IMR-90 (cell line): ENCODE measurements around the gene SHC4. TPM values are rescaled to one million over a fixed set of nuclear protein-coding genes. Genes with fewer than 3 reads are reported as not detected.
A peak's percentile ranks its signal among the peaks of the same experiment; 100 is the strongest.

Source experiments
- ATAC-seq: fragments of 200-7000 bp; cut with Tn5 transposase; 2 replicates; pipeline ENCODE4 v1.9.1; 2020; ENCODE audit warnings: low read depth, mild to moderate bottlenecking, moderate library complexity
- BruUV-seq: library from RNA; stranded (reverse); fragments of 400-500 nt; replicated peaks from 2 replicates; lab custom pipeline; 2021; lab: Mats Ljungman, UMichigan
- CTCF ChIA-PET: fragments of 300-600 bp; formaldehyde crosslinking; extraction: SDS; loops from one replicate; lab custom pipeline; 2021; ENCODE audit warnings: antibody characterized with exemption; lab: Yijun Ruan, JAX
- POLR2A ChIA-PET: fragments of 300-600 bp; sonication (Branson Sonifier 250); formaldehyde crosslinking; loops from one replicate; lab custom pipeline; 2022; ENCODE audit warnings: antibody characterized with exemption; ENCODE audit not compliant: unreplicated experiment; lab: Charles Lee
- DNase-seq: peaks from one replicate; pipeline ENCODE4 v3.0.0; 2013
- H2AFZ ChIP-seq: replicated peaks from 2 replicates; pipeline ENCODE3; 2013; ENCODE audit warnings: low read length, mild to moderate bottlenecking; ENCODE audit not compliant: poor library complexity
- H2AK5ac ChIP-seq: 2 replicates; pipeline ENCODE4 v1.6.1; 2013; ENCODE audit warnings: low read depth, low read length, inconsistent platforms
- H2AK9ac ChIP-seq: replicated peaks from 2 replicates; pipeline ENCODE3; 2013; ENCODE audit warnings: mild to moderate bottlenecking, low read depth, low read length, moderate library complexity; ENCODE audit not compliant: poor library complexity
- H2BK120ac ChIP-seq: 2 replicates; pipeline ENCODE4 v1.6.1; 2013; ENCODE audit warnings: low read depth, low read length, inconsistent platforms
- H2BK15ac ChIP-seq: 3 replicates; pipeline ENCODE4 v1.6.1; 2013; ENCODE audit warnings: low read depth, low read length, inconsistent platforms
- H2BK20ac ChIP-seq: 2 replicates; pipeline ENCODE4 v1.6.1; 2013; ENCODE audit warnings: low read depth, mild to moderate bottlenecking, inconsistent platforms, low read length, moderate library complexity
- H2BK5ac ChIP-seq: 2 replicates; pipeline ENCODE4 v1.6.1; 2013; ENCODE audit warnings: mild to moderate bottlenecking, low read depth, low read length, inconsistent platforms; ENCODE audit not compliant: poor library complexity, severe bottlenecking
- H3K14ac ChIP-seq: replicated peaks from 2 replicates; pipeline ENCODE4 v1.6.1; 2013; ENCODE audit warnings: low read depth, low read length, inconsistent platforms
- H3K18ac ChIP-seq: 2 replicates; pipeline ENCODE4 v1.6.1; 2013; ENCODE audit warnings: low read depth, low read length, control low read depth
- H3K23ac ChIP-seq: 2 replicates; pipeline ENCODE4 v1.6.1; 2013; ENCODE audit warnings: low read depth, low read length, inconsistent platforms
- H3K27ac ChIP-seq: 2 replicates; pipeline ENCODE4 v1.5.1; 2013; ENCODE audit warnings: mild to moderate bottlenecking, control low read depth, low read length; ENCODE audit not compliant: insufficient read depth
- H3K27me3 ChIP-seq: 2 replicates; pipeline ENCODE4 v1.6.1; 2013; ENCODE audit warnings: low read length; ENCODE audit not compliant: control insufficient read depth, insufficient read depth
- H3K36me3 ChIP-seq: 2 replicates; pipeline ENCODE4 v1.6.1; 2013; ENCODE audit warnings: low read length, mixed read lengths; ENCODE audit not compliant: control insufficient read depth, insufficient read depth
- H3K4ac ChIP-seq: 2 replicates; pipeline ENCODE4 v1.6.1; 2013; ENCODE audit warnings: low read depth, low read length, inconsistent platforms
- H3K4me1 ChIP-seq: 2 replicates; pipeline ENCODE4 v1.6.1; 2013; ENCODE audit warnings: low read length, mixed read lengths; ENCODE audit not compliant: control insufficient read depth, insufficient read depth
- H3K4me2 ChIP-seq: 2 replicates; pipeline ENCODE4 v1.6.1; 2013; ENCODE audit warnings: low read depth, mild to moderate bottlenecking, control low read depth, low read length, moderate library complexity
- H3K4me3 ChIP-seq: 2 replicates; pipeline ENCODE4 v1.5.1; 2013; ENCODE audit warnings: low read depth, mild to moderate bottlenecking, control low read depth, low read length, moderate library complexity; ENCODE audit not compliant: insufficient read depth
- H3K56ac ChIP-seq: 2 replicates; pipeline ENCODE4 v1.6.1; 2013; ENCODE audit warnings: low read length, inconsistent platforms; ENCODE audit not compliant: insufficient read depth; ENCODE audit errors: extremely low read depth
- H3K79me1 ChIP-seq, 2 experiments: 2 replicates each; pipeline ENCODE4 v1.6.1; 2013; ENCODE audit warnings: low read length in 2 of 2, inconsistent platforms in 1 of 2, low read depth in 1 of 2
- H3K9ac ChIP-seq: 2 replicates; pipeline ENCODE4 v1.6.1; 2013; ENCODE audit warnings: low read depth, low read length, control low read depth
- H3K9me1 ChIP-seq: 2 replicates; pipeline ENCODE4 v1.6.1; 2013; ENCODE audit warnings: low read length, inconsistent platforms; ENCODE audit not compliant: insufficient read depth
- H3K9me3 ChIP-seq: 2 replicates; pipeline ENCODE4 v1.6.1; 2013; ENCODE audit warnings: low read length; ENCODE audit not compliant: control insufficient read depth, insufficient read depth
- H4K20me1 ChIP-seq: 2 replicates; pipeline ENCODE4 v1.6.1; 2013; ENCODE audit warnings: low read length, inconsistent platforms; ENCODE audit not compliant: insufficient read depth
- H4K5ac ChIP-seq: 2 replicates; pipeline ENCODE4 v1.6.1; 2013; ENCODE audit warnings: mild to moderate bottlenecking, low read depth, low read length, control low read depth
- H4K8ac ChIP-seq, 2 experiments: 2 replicates each; pipeline ENCODE4 v1.6.1; 2013; ENCODE audit warnings: low read depth in 2 of 2, low read length in 2 of 2, control low read depth in 1 of 2, inconsistent platforms in 1 of 2
- H4K91ac ChIP-seq: 2 replicates; pipeline ENCODE4 v1.6.1; 2013; ENCODE audit warnings: low read depth, low read length, inconsistent platforms; ENCODE audit not compliant: insufficient read depth
- CEBPB ChIP-seq: IDR thresholded peaks from 2 replicates; pipeline ENCODE4 v1.6.1; 2012; ENCODE audit warnings: low read depth, low read length, improper control_type of control experiment
- CHD1 ChIP-seq: IDR thresholded peaks from 2 replicates; pipeline ENCODE4 v1.6.1; 2012; ENCODE audit warnings: low read depth, low read length, improper control_type of control experiment
- ELK1 ChIP-seq: fragments of 150-350 bp; IDR thresholded peaks from 2 replicates; pipeline ENCODE4 v1.6.1; 2016; ENCODE audit warnings: low read depth, mild to moderate bottlenecking, low read length, moderate library complexity, borderline replicate concordance
- MAFK ChIP-seq: IDR thresholded peaks from 2 replicates; pipeline ENCODE4 v1.6.1; 2012; ENCODE audit warnings: low read depth, low read length, improper control_type of control experiment
- MXI1 ChIP-seq: IDR thresholded peaks from 2 replicates; pipeline ENCODE4 v1.6.1; 2012; ENCODE audit warnings: low read depth, mild to moderate bottlenecking, low read length, moderate library complexity, borderline replicate concordance
- NFE2L2 ChIP-seq: fragments of 150-350 bp; IDR thresholded peaks from 2 replicates; pipeline ENCODE4 v1.6.1; 2016; ENCODE audit warnings: low read depth, mild to moderate bottlenecking, low read length
- RFX5 ChIP-seq: IDR thresholded peaks from 2 replicates; pipeline ENCODE4 v1.8.0; 2012; ENCODE audit warnings: low read depth, mild to moderate bottlenecking, low read length, moderate library complexity
- USF2 ChIP-seq: fragments of 150-350 bp; IDR thresholded peaks from 2 replicates; pipeline ENCODE4 v1.6.1; 2017; ENCODE audit warnings: mild to moderate bottlenecking, antibody characterized with exemption, low read length, low read depth
- WGBS, 2 experiments: methylation state at CpG; one replicate each; pipeline versions ENCODE4 v1.1.5 to v1.1.7; 2013; ENCODE audit warnings: missing lambda C conversion rate in 2 of 2; ENCODE audit not compliant: insufficient read length in 1 of 2; ENCODE audit errors: extremely low coverage in 2 of 2; 5-methylcytosine and 5-hydroxymethylcytosine counted together
- dilution Hi-C: fragments of 300-500 bp; cut with HindIII; formaldehyde crosslinking; loops from one replicate; pipeline ENCODE4 v1.14.3; 2018; ENCODE audit warnings: low sequenced_read_pairs; ENCODE audit not compliant: unreplicated experiment
- in situ Hi-C: fragments of 300-500 bp; cut with MboI; formaldehyde crosslinking; loops from 3 replicates; pipeline ENCODE4 v1.14.3; 2019; ENCODE audit warnings: low sequenced_read_pairs, inconsistent platforms, mixed read lengths
- intact Hi-C: fragments of 100-400 bp; cut with micrococcal nuclease; formaldehyde crosslinking; loops from 2 replicates; pipeline ENCODE4 v1.10.0; 2022
- polyA plus RNA-seq, 3 experiments: library from polyadenylated mRNA; depleted of rRNA; stranded (reverse); fragments of >200 nt; gene quantifications; 2 replicates each; pipeline ENCODE4 v1.2.3, GENCODE V29; 2012; ENCODE audit warnings: low replicate concordance in 1 of 3
- total RNA-seq: library from RNA; depleted of rRNA; stranded (reverse); fragments of >200 nt; gene quantifications from 2 replicates; pipeline ENCODE4 v1.2.3, GENCODE V29; 2012

The SHC4 gene
- total and polyA plus RNA-seq, 2 of the 4 experiments (the other 2 are of a cell fraction), result 0.91 to 2.7 TPM

- no peak for TF ChIP-seq RFX5
Observed at GRCh38 chr15:48880070-48880634, 83.6 kb downstream of the SHC4 start (continued).

DNA sequence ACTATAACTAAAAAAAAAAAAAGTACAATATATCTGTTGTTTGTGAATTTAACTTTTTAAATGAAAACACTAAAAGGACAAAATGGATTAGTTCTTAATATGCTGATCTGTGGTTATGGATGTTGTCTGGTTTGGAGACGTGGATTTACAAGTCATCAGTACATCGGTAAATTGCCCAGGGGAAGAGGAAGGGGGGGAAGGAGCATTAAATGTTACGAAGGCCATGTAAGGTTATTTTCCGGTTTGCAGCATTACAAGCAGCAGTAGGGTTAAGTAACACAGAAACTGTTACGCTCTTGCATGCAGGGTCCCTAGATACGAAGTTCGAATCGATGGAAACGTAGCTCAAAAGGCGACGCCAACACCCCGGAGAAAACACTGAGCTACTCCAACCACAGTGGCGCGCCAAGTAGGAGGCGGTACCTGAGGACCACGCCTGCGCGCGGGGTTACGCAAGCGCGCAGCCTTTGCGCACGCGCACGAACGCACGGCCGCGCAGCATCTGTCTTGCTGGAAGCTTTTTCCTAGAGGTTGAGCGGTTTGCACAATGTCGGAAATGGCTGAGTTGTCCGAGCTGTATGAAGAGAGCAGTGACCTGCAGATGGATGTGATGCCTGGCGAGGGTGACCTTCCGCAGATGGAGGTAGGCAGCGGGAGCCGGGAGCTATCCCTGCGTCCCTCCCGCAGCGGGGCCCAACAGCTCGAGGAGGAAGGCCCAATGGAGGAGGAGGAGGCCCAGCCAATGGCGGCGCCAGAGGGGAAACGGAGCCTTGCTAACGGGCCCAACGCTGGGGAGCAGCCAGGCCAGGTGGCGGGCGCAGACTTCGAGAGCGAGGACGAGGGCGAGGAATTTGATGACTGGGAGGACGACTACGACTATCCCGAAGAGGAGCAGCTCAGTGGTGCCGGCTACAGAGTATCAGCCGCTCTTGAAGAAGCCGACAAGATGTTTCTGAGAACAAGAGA, 85.8 kb downstream of the SHC4 start, which contains the start of gene EID1:
Gene EID1, plus strand, starts transcription at position 505 of the 966 bp plus-strand sequence. Its CDS starts 43 bp downstream, at position 548.
- H3K27ac ChIP-seq, result peak within 1 kb of the TSS; percentile 97
- H3K9me3 ChIP-seq, result no peaks in the 10 kb centered on the region
- intact Hi-C loops, result loop anchor here (5.0 kb wide), 1 partner anchor 159 kb away; no protein-coding TSS in a partner anchor
- H3K79me1 ChIP-seq, result peaks cover 7 to 34% of the 10 kb centered on the region in 2 experiments
- peaks cover 12% of the 10 kb centered on the region; the same call in 1 of the 2 replicates for H3K9me1 ChIP-seq
- POLR2A ChIA-PET, result interaction anchor here (0.5 to 1.6 kb wide), 7 partner anchors 10 to 972 kb away, joined by 3 to 5 read pairs (median 3); partner anchors contain the start of genes CEP152 and SHC4
- WGBS, 2 experiments, result 0% methylated on average over 36 of the region's 58 CpGs; no CpG with 5 or more reads in 1 of the 2 experiments
- H4K8ac ChIP-seq, result peak within 1 kb of the TSS; percentile 85 to 98
- peak within 1 kb of the TSS; percentile 93 for H2AK9ac ChIP-seq
- peak within 1 kb of the TSS; percentile 85 for H3K18ac ChIP-seq
- H2BK120ac ChIP-seq, result peak within 1 kb of the TSS; percentile 92
- ATAC-seq (peak; percentile 94), DNase-seq (peak; percentile 95)
- dilution Hi-C loops, result no loop called here
- peak within 1 kb of the TSS; percentile 98 for H2BK5ac ChIP-seq
- peak within 1 kb of the TSS; percentile 95 for H2AFZ ChIP-seq
- H3K4me2 ChIP-seq, result peak within 1 kb of the TSS; percentile 66
- H3K27me3 ChIP-seq, result no peaks in the 10 kb centered on the region
- H3K9ac ChIP-seq, result peak within 1 kb of the TSS; percentile 97
- peak within 1 kb of the TSS; percentile 92 for H2AK5ac ChIP-seq
- peak within 1 kb of the TSS; percentile 65 for H2BK20ac ChIP-seq
- H3K56ac ChIP-seq, result peak within 1 kb of the TSS; percentile 97
- H4K5ac ChIP-seq, result peak within 1 kb of the TSS; percentile 90
- BruUV-seq, result TSS peak; percentile 96
- peaks cover 3% of the 10 kb centered on the region; the same call in 1 of the 2 replicates for H4K20me1 ChIP-seq
- peak within 1 kb of the TSS; percentile 99 for H3K14ac ChIP-seq
- CTCF ChIA-PET, result interaction anchor here (0.6 to 1.6 kb wide), 6 partner anchors 9 to 98 kb away, joined by 3 to 7 read pairs (median 3); no protein-coding TSS in a partner anchor
- H3K4me1 ChIP-seq, result peaks cover 7% of the 10 kb centered on the region
- H2BK15ac ChIP-seq, result peak within 1 kb of the TSS; percentile 90
- H3K36me3 ChIP-seq, result no peaks in the 10 kb centered on the region
- in situ Hi-C loops, result loop anchor here (5.0 kb wide), 1 partner anchor 84 kb away; the partner anchor contains the start of gene SHC4
- H3K4ac ChIP-seq, result peak within 1 kb of the TSS; percentile 98
- peak within 1 kb of the TSS; percentile 71 for H3K4me3 ChIP-seq
- peak within 1 kb of the TSS; percentile 95 for H4K91ac ChIP-seq
- H3K23ac ChIP-seq, result peak within 1 kb of the TSS; percentile 98
- peak; percentile 50; the same call in 1 of the 2 replicates for TF ChIP-seq MXI1
- peak; percentile 74 for TF ChIP-seq RFX5
- no peak for TF ChIP-seq NFE2L2
- TF ChIP-seq USF2, result no peak
- no peak for TF ChIP-seq ELK1
- no peak; the same call in 1 of the 2 replicates for TF ChIP-seq MAFK
- peak; percentile 100 for TF ChIP-seq CEBPB
- no peak for TF ChIP-seq CHD1
